HepG2 (cell line): Measurements from ENCODE around the gene XRN1. TPM values are rescaled to one million over a fixed set of nuclear protein-coding genes. Genes with fewer than 3 reads are reported as not detected.

ENCODE experiments used
- ATAC-seq: fragments of 200-7000 bp; cut with Tn5 transposase; 3 replicates; pipeline ENCODE4 v1.9.1; 2020; ENCODE audit warnings: mild to moderate bottlenecking, moderate library complexity
- BruUV-seq: library from RNA; stranded (reverse); fragments of 400-500 nt; replicated peaks from 2 replicates; lab custom pipeline; 2021; lab: Mats Ljungman, UMichigan
- CTCF ChIA-PET: fragments of 300-600 bp; formaldehyde crosslinking; extraction: SDS; loops from one replicate; lab custom pipeline; 2021; ENCODE audit warnings: low total read pairs, inconsistent platforms, low intra/inter-chr PET ratio; lab: Yijun Ruan, JAX
- POLR2A ChIA-PET: fragments of 350-600 bp; sonication (Branson Sonifier 250); formaldehyde crosslinking; loops from one replicate; lab custom pipeline; 2020; ENCODE audit warnings: antibody characterized with exemption, inconsistent platforms; lab: Yijun Ruan, JAX
- DNase-seq: peaks from one replicate; pipeline ENCODE4 v3.0.0-alpha.2; 2015; ENCODE audit warnings: low spot score
- FAIRE-seq: peaks from 3 replicates; lab custom pipeline; 2011; peaks lifted over from hg19 to GRCh38; lab: Jason Lieb, UNC
- H2AFZ ChIP-seq: one replicate; pipeline ENCODE4 v1.6.1; 2011; ENCODE audit warnings: low read length, inconsistent platforms
- H3K27ac ChIP-seq: fragments of 300-600 bp; 3 replicates; pipeline ENCODE4 v1.8.0; 2011; ENCODE audit warnings: mixed run types, mild to moderate bottlenecking, mixed read lengths, low read length, inconsistent platforms; ENCODE audit not compliant: insufficient read depth; ENCODE audit errors: extremely low read length
- H3K27me3 ChIP-seq, 2 experiments: fragments of 200-600 bp in 1 of 2; 2 replicates in 1 of 2; 3 replicates in 1 of 2; pipeline versions ENCODE4 v1.6.0 to v1.8.0; 2011; ENCODE audit warnings: low read length in 2 of 2, mild to moderate bottlenecking in 2 of 2, moderate library complexity in 2 of 2, inconsistent platforms in 1 of 2; ENCODE audit not compliant: insufficient read depth in 2 of 2, control insufficient read depth in 1 of 2
- H3K36me3 ChIP-seq, 2 experiments: fragments of 200-600 bp in 1 of 2; replicated peaks in 1 of 2; 2 replicates in 1 of 2; 3 replicates in 1 of 2; pipeline versions ENCODE4 v1.5.1 to v1.8.0; 2011; ENCODE audit warnings: low read length in 2 of 2, inconsistent platforms in 1 of 2; ENCODE audit not compliant: insufficient read depth in 2 of 2, control insufficient read depth in 1 of 2
- H3K4me1 ChIP-seq: 2 replicates; pipeline ENCODE4 v1.5.1; 2012; ENCODE audit warnings: low read length, inconsistent platforms; ENCODE audit not compliant: insufficient read depth
- H3K4me2 ChIP-seq: 2 replicates; pipeline ENCODE4 v1.6.0; 2011; ENCODE audit warnings: low read depth, low read length, inconsistent platforms
- H3K4me3 ChIP-seq, 3 experiments: fragments of 200-600 bp in 1 of 3; sonication (generic), shearing (Covaris generic) in 1 of 3; replicated peaks in 1 of 3; 2 replicates each; pipeline ENCODE4 v1.5.1; 2011 to 2016; ENCODE audit warnings: low read length in 3 of 3, inconsistent platforms in 2 of 3, low read depth in 2 of 3, mild to moderate bottlenecking in 2 of 3, control low read depth in 1 of 3, mixed read lengths in 1 of 3; ENCODE audit not compliant: insufficient read depth in 1 of 3
- H3K79me2 ChIP-seq: one replicate; pipeline ENCODE4 v1.6.1; 2011; ENCODE audit warnings: low read length, inconsistent platforms; ENCODE audit not compliant: insufficient read depth
- H3K9ac ChIP-seq: 2 replicates; pipeline ENCODE4 v1.6.0; 2011; ENCODE audit warnings: mild to moderate bottlenecking, low read depth, low read length, inconsistent platforms; ENCODE audit not compliant: insufficient read depth
- H3K9me3 ChIP-seq: 2 replicates; pipeline ENCODE4 v1.5.1; 2012; ENCODE audit warnings: mild to moderate bottlenecking, low read length
- H4K20me1 ChIP-seq: 2 replicates; pipeline ENCODE4 v1.6.0; 2011; ENCODE audit warnings: inconsistent platforms, mild to moderate bottlenecking, low read length, moderate library complexity; ENCODE audit not compliant: insufficient read depth
- FOSL1 ChIP-seq: sonication (generic); formaldehyde crosslinking; IDR thresholded peaks from 2 replicates; pipeline ENCODE4 v1.9.0; 2021; ENCODE audit warnings: missing genetic modification reagents, borderline replicate concordance
- KDM5A ChIP-seq: fragments of 200-600 bp; sonication (generic); IDR thresholded peaks from 2 replicates; pipeline ENCODE4 v1.7.0; 2018; ENCODE audit warnings: antibody characterized with exemption, mild to moderate bottlenecking, low read length, borderline replicate concordance
- KMT2B ChIP-seq: IDR thresholded peaks from 2 replicates; pipeline ENCODE4 v1.6.1; 2016; ENCODE audit warnings: missing genetic modification reagents, missing compliant biosample characterization
- MAFG ChIP-seq: sonication (generic); formaldehyde crosslinking; IDR thresholded peaks from 2 replicates; pipeline ENCODE4 v1.5.1; 2020; ENCODE audit warnings: mild to moderate bottlenecking, missing genetic modification reagents
- NFAT5 ChIP-seq: sonication (generic); formaldehyde crosslinking; IDR thresholded peaks from 2 replicates; pipeline ENCODE4 v1.4.0; 2020; ENCODE audit warnings: missing genetic modification reagents
- NRL ChIP-seq: sonication (generic); formaldehyde crosslinking; IDR thresholded peaks from 2 replicates; pipeline ENCODE4 v1.5.0; 2020; ENCODE audit warnings: missing genetic modification reagents, mild to moderate bottlenecking, moderate library complexity, borderline replicate concordance
- SMYD3 ChIP-seq: sonication (generic); formaldehyde crosslinking; IDR thresholded peaks from 2 replicates; pipeline ENCODE4 v1.8.1; 2023; ENCODE audit warnings: mild to moderate bottlenecking, missing genetic modification reagents
- SRSF1 ChIP-seq: fragments of 200-400 bp; formaldehyde crosslinking; optimal IDR thresholded peaks from 2 replicates; pipeline ENCODE3; 2017; ENCODE audit warnings: mild to moderate bottlenecking, low read depth, low read length, moderate library complexity
- ZBTB43 ChIP-seq: sonication (generic); formaldehyde crosslinking; conservative IDR thresholded peaks from 2 replicates; pipeline ENCODE4 v1.4.0; 2020; ENCODE audit warnings: missing genetic modification reagents
- ZC3H13 ChIP-seq: sonication (generic); formaldehyde crosslinking; IDR thresholded peaks from 2 replicates; pipeline ENCODE4 v1.8.1; 2023; ENCODE audit warnings: mild to moderate bottlenecking, missing genetic modification reagents, moderate library complexity
- ZIK1 ChIP-seq: sonication (generic); formaldehyde crosslinking; IDR thresholded peaks from 2 replicates; pipeline ENCODE4 v1.5.0; 2020; ENCODE audit warnings: mild to moderate bottlenecking, low read depth, missing genetic modification reagents, borderline replicate concordance
- ZNF460 ChIP-seq: sonication (generic); formaldehyde crosslinking; IDR thresholded peaks from 2 replicates; pipeline ENCODE4 v1.5.1; 2020; ENCODE audit warnings: missing genetic modification reagents, mild to moderate bottlenecking, borderline replicate concordance
- ZNF576 ChIP-seq: sonication (generic); formaldehyde crosslinking; IDR thresholded peaks from 2 replicates; pipeline ENCODE4 v1.4.0; 2020; ENCODE audit warnings: mild to moderate bottlenecking, missing genetic modification reagents
- ZNF773 ChIP-seq: sonication (generic); formaldehyde crosslinking; IDR thresholded peaks from 2 replicates; pipeline ENCODE4 v1.4.0; 2020; ENCODE audit warnings: missing genetic modification reagents, borderline replicate concordance
- WGBS: methylation state at CpG from one replicate; pipeline ENCODE4 v1.1.6; 2017; ENCODE audit warnings: low lambda C conversion rate; 5-methylcytosine and 5-hydroxymethylcytosine counted together
- in situ Hi-C: cut with HindIII; loops from 2 replicates; pipeline ENCODE4 v1.10.0; 2017; ENCODE audit warnings: low pct_unique_long_range_greater_than_20kb; ENCODE audit not compliant: extremely low pct_ligation_motif_present
- intact Hi-C: fragments of 100-400 bp; cut with micrococcal nuclease; formaldehyde crosslinking; loops from one replicate; pipeline ENCODE4 v1.10.0; 2022; ENCODE audit not compliant: unreplicated experiment
- polyA plus RNA-seq, 8 experiments: library from polyadenylated mRNA; depleted of rRNA in 3 of 8; stranded (reverse) in 7 of 8; unstranded in 1 of 8; fragments of >200 nt; fragmentation: Illumina TruSeq in 4 of 8; extraction: Trizol in 4 of 8; gene quantifications; 2 replicates each; pipeline versions ENCODE4 v1.2.1 to v1.2.3, GENCODE V29; 2011 to 2016; ENCODE audit warnings: low read depth in 4 of 8, missing spikeins in 1 of 8, mixed read lengths in 1 of 8; ENCODE audit not compliant: insufficient read depth in 1 of 8
- total RNA-seq, 5 experiments: library from RNA; depleted of rRNA; stranded (reverse); fragments of >200 nt; fragmentation: Illumina TruSeq; extraction: Trizol; gene quantifications; 2 replicates each; pipeline ENCODE4 v1.2.3, GENCODE V29; 2016; ENCODE audit warnings: low read depth in 1 of 5
- TF ChIP-seq, protein P1 (sequence below): sonication (generic); formaldehyde crosslinking; IDR thresholded peaks from 2 replicates; pipeline ENCODE4 v1.8.1; 2023; ENCODE audit warnings: mild to moderate bottlenecking, moderate library complexity, missing genetic modification reagents
- TF ChIP-seq, protein P2 (sequence below): sonication (generic); formaldehyde crosslinking; IDR thresholded peaks from 2 replicates; pipeline ENCODE4 v1.5.0; 2020; ENCODE audit warnings: missing genetic modification reagents, mild to moderate bottlenecking, borderline replicate concordance

The XRN1 gene
- total and polyA plus RNA-seq, 2 of the 13 experiments (the other 11 are each of a cell fraction or from before 2014, with no cell fraction given) = 13.2 to 13.3 TPM

DNA sequence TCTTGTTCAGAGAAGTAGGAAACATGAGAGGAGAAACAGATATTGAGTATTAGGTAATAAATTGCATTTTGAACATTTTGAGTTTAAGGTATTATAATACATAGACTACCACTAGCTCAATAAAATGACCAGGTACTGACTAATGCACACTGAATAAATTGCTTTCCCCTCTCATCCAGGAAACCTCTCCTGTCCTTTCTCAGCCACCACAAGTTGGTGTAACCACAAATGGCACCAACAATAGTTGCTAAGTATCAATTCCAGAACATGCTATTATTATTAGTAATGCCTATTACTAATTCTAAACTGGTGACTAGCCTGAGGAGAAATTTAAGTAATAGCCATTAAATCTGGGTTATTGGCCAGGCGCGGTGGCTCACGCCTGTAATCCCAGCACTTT lies 47.3 kb upstream of the XRN1 start (continued):
- TF ChIP-seq, protein P1, sequence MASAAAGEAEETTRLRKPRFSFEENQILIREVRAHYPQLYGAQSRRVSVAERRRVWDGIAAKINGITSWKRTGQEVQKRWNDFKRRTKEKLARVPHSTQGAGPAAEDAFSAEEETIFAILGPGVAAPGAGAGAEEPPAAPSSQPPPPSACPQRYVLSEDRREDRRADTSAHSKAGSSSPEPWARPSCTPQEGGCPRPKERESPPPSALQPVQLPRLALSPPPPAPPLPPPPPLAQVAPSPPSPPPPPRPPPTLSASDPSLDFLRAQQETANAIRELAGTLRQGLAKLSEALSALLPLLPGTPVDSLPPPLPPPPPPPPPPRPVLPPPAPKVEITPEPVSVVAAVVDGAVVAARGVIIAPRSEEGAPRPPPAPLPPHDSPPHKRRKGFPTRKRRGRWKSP = no peak
- no peak for TF ChIP-seq ZNF576
- no peak for TF ChIP-seq KDM5A
- TF ChIP-seq, all 625 proteins: peak for 0

- Histone ChIP-seq H4K20me1 (no peaks in the 10 kb centered on the region), H3K4me1 (peaks cover 9% of the 10 kb centered on the region), H2AFZ (no peak overlapping the region), H3K4me3 (no peak overlapping the region), H3K79me2 (no peaks in the 10 kb centered on the region), H3K4me2 (no peak overlapping the region), H3K36me3 (peaks cover 3 to 9% of the 10 kb centered on the region in 2 experiments; a peak in 3 of 5 replicates), H3K27ac (no peak overlapping the region), H3K9ac (no peak overlapping the region), H3K27me3 (no peaks in the 10 kb centered on the region), H3K9me3 (no peaks in the 10 kb centered on the region)
- CTCF ChIA-PET = no interaction called here
- WGBS = 94% methylated on average over 2 of the region's 2 CpGs
- POLR2A ChIA-PET = no interaction called here
- intact Hi-C loops (no loop called here), in situ Hi-C loops (no loop called here)
- FAIRE-seq = no peak
- no TSS peak for BruUV-seq
- no peak for ATAC-seq
- DNase-seq = no peak
- TF ChIP-seq NFAT5 (no peak), ZIK1 (no peak), ZBTB43 (CRISPR knock-in tag) (no peak), FOSL1 (CRISPR knock-in tag) (no peak), NRL (no peak), MAFG (CRISPR knock-in tag) (no peak), ZNF460 (no peak), ZC3H13 (no peak), KMT2B (no peak), SRSF1 (no peak), ZNF773 (CRISPR knock-in tag) (no peak), SMYD3 (CRISPR knock-in tag) (no peak)
- TF ChIP-seq, protein P2, sequence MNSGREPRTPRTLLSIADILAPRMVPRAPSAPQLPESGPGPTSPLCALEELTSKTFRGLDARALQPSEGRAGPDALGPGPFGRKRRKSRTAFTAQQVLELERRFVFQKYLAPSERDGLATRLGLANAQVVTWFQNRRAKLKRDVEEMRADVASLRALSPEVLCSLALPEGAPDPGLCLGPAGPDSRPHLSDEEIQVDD (CRISPR knock-in tag) = no peak
These were observed 44.3 kb upstream of the XRN1 start for GRCh38 chr3:142492184-142492583.
